Ishikawa (cell line): ENCODE measurements around the gene EPYC.

Source experiments
- CEBPB ChIP-seq: IDR thresholded peaks from 2 replicates; pipeline ENCODE4 v1.6.1; 2012
- CREB1 ChIP-seq: IDR thresholded peaks from 2 replicates; pipeline ENCODE4 v1.6.1; 2012; ENCODE audit warnings: low read depth
- EGR1 ChIP-seq: IDR thresholded peaks from 2 replicates; pipeline ENCODE4 v1.6.1; 2012
- EP300 ChIP-seq: IDR thresholded peaks from 2 replicates; pipeline ENCODE4 v1.6.1; 2012; ENCODE audit warnings: borderline replicate concordance
- FOXM1 ChIP-seq: IDR thresholded peaks from 2 replicates; pipeline ENCODE4 v1.6.1; 2012; ENCODE audit warnings: low read depth, borderline replicate concordance
- NFIC ChIP-seq: IDR thresholded peaks from 2 replicates; pipeline ENCODE4 v1.6.1; 2012
- RAD21 ChIP-seq: IDR thresholded peaks from 2 replicates; pipeline ENCODE4 v1.6.1; 2012; ENCODE audit warnings: low read depth
- TAF1 ChIP-seq: IDR thresholded peaks from 2 replicates; pipeline ENCODE4 v1.6.1; 2012; ENCODE audit warnings: low read depth, mild to moderate bottlenecking
- TCF12 ChIP-seq: IDR thresholded peaks from 2 replicates; pipeline ENCODE4 v1.6.1; 2012; ENCODE audit warnings: low read depth
- TEAD4 ChIP-seq: IDR thresholded peaks from 2 replicates; pipeline ENCODE4 v1.6.1; 2012
- YY1 ChIP-seq: IDR thresholded peaks from 2 replicates; pipeline ENCODE4 v1.6.1; 2012; ENCODE audit warnings: low read depth
- ZBTB7A ChIP-seq: IDR thresholded peaks from 2 replicates; pipeline ENCODE4 v1.6.1; 2012; ENCODE audit warnings: low read depth
- TF ChIP-seq, protein P1 (sequence below): IDR thresholded peaks from 2 replicates; pipeline ENCODE4 v1.6.1; 2012
- TF ChIP-seq, protein P2 (sequence below): IDR thresholded peaks from 2 replicates; pipeline ENCODE4 v1.6.1; 2012; ENCODE audit warnings: low read depth, mild to moderate bottlenecking
- TF ChIP-seq, protein P3 (sequence below): IDR thresholded peaks from 2 replicates; pipeline ENCODE4 v1.6.1; 2012

EPYC gene

DNA sequence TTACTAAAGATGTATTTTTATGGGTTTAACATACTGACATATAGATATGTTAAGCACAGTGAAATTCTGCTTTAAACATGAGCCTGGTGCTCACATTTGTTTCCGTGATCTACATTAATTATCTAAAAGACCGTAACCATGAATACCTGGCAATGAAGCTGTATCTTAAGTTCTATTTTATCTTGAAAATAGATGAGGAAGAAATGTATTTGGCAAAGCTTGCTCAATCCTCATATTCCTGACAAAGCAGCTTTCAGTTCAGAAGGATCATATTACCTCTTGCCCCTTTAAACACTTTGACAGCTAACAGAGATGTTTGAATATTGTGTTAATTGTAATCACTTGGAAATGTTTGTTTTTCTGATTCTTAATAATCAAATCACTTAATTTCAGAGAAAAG lies 9.8 kb downstream of the EPYC start:
- no peak for TF ChIP-seq NFIC
- TF ChIP-seq, protein P1, sequence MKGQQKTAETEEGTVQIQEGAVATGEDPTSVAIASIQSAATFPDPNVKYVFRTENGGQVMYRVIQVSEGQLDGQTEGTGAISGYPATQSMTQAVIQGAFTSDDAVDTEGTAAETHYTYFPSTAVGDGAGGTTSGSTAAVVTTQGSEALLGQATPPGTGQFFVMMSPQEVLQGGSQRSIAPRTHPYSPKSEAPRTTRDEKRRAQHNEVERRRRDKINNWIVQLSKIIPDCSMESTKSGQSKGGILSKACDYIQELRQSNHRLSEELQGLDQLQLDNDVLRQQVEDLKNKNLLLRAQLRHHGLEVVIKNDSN: no peak
- no peak for TF ChIP-seq RAD21
- TF ChIP-seq, protein P2, sequence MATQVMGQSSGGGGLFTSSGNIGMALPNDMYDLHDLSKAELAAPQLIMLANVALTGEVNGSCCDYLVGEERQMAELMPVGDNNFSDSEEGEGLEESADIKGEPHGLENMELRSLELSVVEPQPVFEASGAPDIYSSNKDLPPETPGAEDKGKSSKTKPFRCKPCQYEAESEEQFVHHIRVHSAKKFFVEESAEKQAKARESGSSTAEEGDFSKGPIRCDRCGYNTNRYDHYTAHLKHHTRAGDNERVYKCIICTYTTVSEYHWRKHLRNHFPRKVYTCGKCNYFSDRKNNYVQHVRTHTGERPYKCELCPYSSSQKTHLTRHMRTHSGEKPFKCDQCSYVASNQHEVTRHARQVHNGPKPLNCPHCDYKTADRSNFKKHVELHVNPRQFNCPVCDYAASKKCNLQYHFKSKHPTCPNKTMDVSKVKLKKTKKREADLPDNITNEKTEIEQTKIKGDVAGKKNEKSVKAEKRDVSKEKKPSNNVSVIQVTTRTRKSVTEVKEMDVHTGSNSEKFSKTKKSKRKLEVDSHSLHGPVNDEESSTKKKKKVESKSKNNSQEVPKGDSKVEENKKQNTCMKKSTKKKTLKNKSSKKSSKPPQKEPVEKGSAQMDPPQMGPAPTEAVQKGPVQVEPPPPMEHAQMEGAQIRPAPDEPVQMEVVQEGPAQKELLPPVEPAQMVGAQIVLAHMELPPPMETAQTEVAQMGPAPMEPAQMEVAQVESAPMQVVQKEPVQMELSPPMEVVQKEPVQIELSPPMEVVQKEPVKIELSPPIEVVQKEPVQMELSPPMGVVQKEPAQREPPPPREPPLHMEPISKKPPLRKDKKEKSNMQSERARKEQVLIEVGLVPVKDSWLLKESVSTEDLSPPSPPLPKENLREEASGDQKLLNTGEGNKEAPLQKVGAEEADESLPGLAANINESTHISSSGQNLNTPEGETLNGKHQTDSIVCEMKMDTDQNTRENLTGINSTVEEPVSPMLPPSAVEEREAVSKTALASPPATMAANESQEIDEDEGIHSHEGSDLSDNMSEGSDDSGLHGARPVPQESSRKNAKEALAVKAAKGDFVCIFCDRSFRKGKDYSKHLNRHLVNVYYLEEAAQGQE: no peak
- no peak for TF ChIP-seq EP300
- TF ChIP-seq CREB1: no peak
- no peak for TF ChIP-seq FOXM1
- TF ChIP-seq TEAD4: no peak
- no peak for TF ChIP-seq TCF12
- no peak for TF ChIP-seq EGR1
- no peak for TF ChIP-seq ZBTB7A
- no peak for TF ChIP-seq TAF1
- TF ChIP-seq YY1: no peak
- TF ChIP-seq, protein P3, sequence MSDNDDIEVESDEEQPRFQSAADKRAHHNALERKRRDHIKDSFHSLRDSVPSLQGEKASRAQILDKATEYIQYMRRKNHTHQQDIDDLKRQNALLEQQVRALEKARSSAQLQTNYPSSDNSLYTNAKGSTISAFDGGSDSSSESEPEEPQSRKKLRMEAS: no peak
- no peak for TF ChIP-seq CEBPB

DNA sequence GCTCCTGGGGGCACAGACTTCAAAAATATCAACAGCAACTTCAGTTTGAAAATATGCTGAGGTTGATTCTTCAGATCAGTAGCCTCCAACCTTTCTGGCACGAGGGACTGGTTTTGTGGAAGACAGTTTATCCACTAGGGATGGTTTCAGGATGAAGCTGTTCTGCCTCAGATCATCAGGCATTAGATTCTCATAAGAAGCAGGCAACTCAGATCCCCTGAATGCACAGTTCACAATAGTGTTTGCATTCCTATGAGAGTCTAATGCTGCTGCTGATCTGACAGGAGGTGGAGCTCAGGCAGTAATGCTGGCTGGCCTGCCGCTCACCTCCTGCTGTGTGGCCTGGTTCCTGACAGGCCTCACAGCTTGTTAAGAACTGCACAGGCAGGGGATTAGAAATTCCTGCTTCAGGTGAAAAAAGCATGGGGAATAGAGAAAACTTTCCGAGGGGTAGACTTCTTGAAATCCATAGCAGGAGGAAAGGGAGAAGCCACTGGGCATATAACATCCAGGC lies 12.8 kb downstream of the EPYC start:
- TF ChIP-seq NFIC (no peak), TEAD4 (no peak), CREB1 (no peak)

DNA sequence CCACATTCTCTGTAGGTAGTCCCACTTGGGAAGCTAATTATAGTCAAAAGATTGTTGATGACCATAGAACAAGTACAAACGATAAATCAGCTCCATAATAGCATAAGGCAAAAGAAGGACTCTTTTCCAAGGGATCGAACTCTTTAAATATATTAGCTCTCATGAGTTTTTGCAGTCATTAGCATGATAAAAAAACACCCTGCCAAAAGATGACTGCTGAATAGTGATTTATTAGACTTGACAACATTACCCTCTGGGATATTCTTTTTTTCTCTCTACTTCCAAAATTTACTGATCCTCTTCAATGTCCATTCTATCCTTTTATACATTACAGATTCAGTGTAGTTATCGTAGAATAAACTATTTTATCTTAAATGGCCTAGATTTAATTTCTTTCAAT lies 14.2 kb downstream of the EPYC start:
- TF ChIP-seq EP300: no peak
- no peak for TF ChIP-seq FOXM1
- no peak for TF ChIP-seq TAF1

DNA sequence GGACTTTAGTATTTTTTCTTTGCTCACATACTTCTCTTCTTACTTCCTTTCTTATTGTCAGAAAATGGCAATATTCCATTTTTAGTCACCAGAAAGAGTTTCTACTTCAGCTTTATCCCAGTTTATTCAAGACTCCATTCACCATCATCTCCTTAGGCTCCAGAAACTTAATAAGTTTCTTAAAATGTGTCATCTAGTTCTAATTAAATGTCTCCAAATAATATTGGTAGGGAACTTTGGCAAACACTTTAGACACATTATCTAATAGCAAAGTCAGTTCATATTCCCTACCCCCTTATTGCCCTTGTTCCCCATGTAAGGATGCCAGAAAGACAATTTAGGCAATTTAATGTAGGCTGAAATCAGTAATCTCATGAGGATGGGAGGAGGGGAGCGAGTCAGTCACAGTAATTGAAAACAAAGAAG lies 15.1 kb downstream of the EPYC start:
- TF ChIP-seq YY1 (no peak), TEAD4 (no peak), FOXM1 (no peak), ZBTB7A (no peak)
- TF ChIP-seq, protein P2: no peak

DNA sequence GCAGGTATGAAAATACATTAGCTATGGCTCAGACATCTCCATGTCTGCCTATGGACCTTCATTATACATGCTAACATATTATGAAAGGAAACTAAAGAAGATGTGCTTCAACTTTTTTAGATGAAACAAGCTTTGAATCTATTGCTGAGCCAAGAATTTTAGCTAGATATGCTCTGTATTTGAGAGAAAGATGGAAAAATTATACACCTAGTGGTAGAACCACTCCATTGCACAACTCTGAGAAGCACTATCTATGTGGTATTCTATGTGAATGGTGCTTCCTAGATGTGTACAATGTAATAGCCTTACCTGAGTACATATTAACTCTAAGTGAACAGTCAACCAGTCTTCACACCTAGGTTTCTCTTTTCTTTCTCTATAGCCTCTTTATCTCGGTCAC lies 17.3 kb downstream of the EPYC start:
- TF ChIP-seq, protein P1: no peak
- TF ChIP-seq RAD21 (no peak), EGR1 (no peak), TAF1 (no peak), EP300 (no peak), TCF12 (no peak), CEBPB (no peak), ZBTB7A (no peak), CREB1 (no peak), TEAD4 (no peak), NFIC (no peak), FOXM1 (no peak), YY1 (no peak)
- TF ChIP-seq, protein P2: no peak
- TF ChIP-seq, protein P3: no peak
